Measurements from ENCODE around the gene RNASEH2C. TPM values are rescaled to one million over a fixed set of nuclear protein-coding genes. Genes with fewer than 3 reads are reported as not detected.

RNASEH2C gene
- polyA plus RNA-seq, 1 donor (not counting 4 experiments of a cell fraction or from before 2014, with no cell fraction given): 18.5 TPM

DNA sequence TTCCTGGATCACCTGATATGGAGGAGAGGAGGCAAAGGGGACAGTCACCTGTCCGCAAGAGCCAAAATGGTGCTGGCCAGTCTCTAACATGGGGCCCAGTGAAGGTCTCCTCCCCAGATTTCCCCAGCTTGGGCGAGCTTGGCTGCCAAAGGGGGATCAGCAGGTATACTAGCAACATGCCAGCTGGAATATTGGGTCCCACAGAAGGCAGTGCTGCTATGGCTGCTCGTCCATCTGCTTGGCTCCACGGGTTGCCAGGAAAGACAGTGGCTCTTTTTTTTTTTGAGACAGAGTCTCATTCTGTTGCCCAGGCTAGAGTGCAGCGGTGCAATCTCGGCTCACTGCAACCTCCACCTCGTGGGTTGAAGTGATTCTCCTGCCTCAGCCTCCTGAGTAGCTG, 21.3 kb downstream of the RNASEH2C start:
- no peak overlapping the region for H3K9ac ChIP-seq (ENCODE audit: control insufficient read depth, extremely low read depth, insufficient read depth, low read length)
- dilution Hi-C loops (cut with MboI; ENCODE audit: extremely low pct_ligation_motif_present, low sequenced_read_pairs): no loop called here
- no peak overlapping the region for H2AFZ ChIP-seq (ENCODE audit: control insufficient read depth, low read length)
- H4K20me1 ChIP-seq (ENCODE audit: control insufficient read depth, extremely low read depth, insufficient read depth, low read length): no peaks in the 10 kb centered on the region
- no peaks in the 10 kb centered on the region for H3K27me3 ChIP-seq (ENCODE audit: control insufficient read depth, extremely low read depth, insufficient read depth, low read length)
- H3K36me3 ChIP-seq (ENCODE audit: control insufficient read depth in 2 of 2, extremely low read depth in 1 of 2, insufficient read depth in 2 of 2, low read length in 2 of 2): no peaks in the 10 kb centered on the region
- no peak overlapping the region for H3K4me2 ChIP-seq (ENCODE audit: control insufficient read depth, extremely low read depth, insufficient read depth, low read depth, low read length)
- H3K9me3 ChIP-seq (ENCODE audit: control insufficient read depth, low read depth, low read length): no peaks in the 10 kb centered on the region
- no peak for FAIRE-seq
- no peaks in the 10 kb centered on the region for H3K79me2 ChIP-seq (ENCODE audit: control insufficient read depth, insufficient read depth, low read length)
- no peak for TF ChIP-seq EZH2 (IDR thresholded peaks at IDR 0.05; ENCODE audit: low read length)
- H3K4me1 ChIP-seq (ENCODE audit: control insufficient read depth, extremely low read depth, insufficient read depth, low read length): no peaks in the 10 kb centered on the region
- no peaks in the 10 kb centered on the region for H3K9me1 ChIP-seq (ENCODE audit: control insufficient read depth, extremely low read depth, insufficient read depth, low read length)
- H3K4me3 ChIP-seq (ENCODE audit: control insufficient read depth in 2 of 3, extremely low read depth in 1 of 3, insufficient read depth in 2 of 3, low read depth in 1 of 3, low read length in 3 of 3): no peak overlapping the region
- H3K27ac ChIP-seq (ENCODE audit: control insufficient read depth, insufficient read depth, low read length): no peak overlapping the region
- no peak for DNase-seq (ENCODE audit: low read depth, low spot score)

DNA sequence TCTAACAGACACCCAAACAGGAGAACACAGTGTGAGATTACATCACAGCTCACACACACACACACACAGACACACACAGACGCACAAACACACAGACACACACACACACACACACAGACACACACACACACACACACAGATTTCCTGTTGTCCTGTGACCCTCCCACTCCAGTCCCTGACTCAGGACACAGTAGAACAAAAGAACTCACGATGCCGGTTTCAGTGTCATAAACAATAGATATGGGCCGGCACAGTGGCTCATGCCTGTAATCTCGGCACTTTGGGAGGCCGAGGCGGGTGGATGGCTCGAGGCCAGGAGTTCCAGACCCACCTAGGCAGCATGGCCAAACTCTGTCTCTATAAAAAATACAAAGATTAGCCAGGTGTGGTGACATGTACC, 22.4 kb downstream of the RNASEH2C start:
- no peak overlapping the region for H3K27ac ChIP-seq (ENCODE audit: control insufficient read depth, insufficient read depth, low read length)
- no peaks in the 10 kb centered on the region for H3K9me3 ChIP-seq (ENCODE audit: control insufficient read depth, low read depth, low read length)
- no peaks in the 10 kb centered on the region for H3K9me1 ChIP-seq (ENCODE audit: control insufficient read depth, extremely low read depth, insufficient read depth, low read length)
- H3K79me2 ChIP-seq (ENCODE audit: control insufficient read depth, insufficient read depth, low read length): no peaks in the 10 kb centered on the region
- H3K27me3 ChIP-seq (ENCODE audit: control insufficient read depth, extremely low read depth, insufficient read depth, low read length): no peaks in the 10 kb centered on the region
- H3K9ac ChIP-seq (ENCODE audit: control insufficient read depth, extremely low read depth, insufficient read depth, low read length): no peak overlapping the region
- FAIRE-seq (no peak), DNase-seq (ENCODE audit: low read depth, low spot score) (no peak)
- H3K36me3 ChIP-seq (ENCODE audit: control insufficient read depth in 2 of 2, extremely low read depth in 1 of 2, insufficient read depth in 2 of 2, low read length in 2 of 2): no peaks in the 10 kb centered on the region
- H3K4me2 ChIP-seq (ENCODE audit: control insufficient read depth, extremely low read depth, insufficient read depth, low read depth, low read length): no peak overlapping the region
- dilution Hi-C loops (cut with MboI; ENCODE audit: extremely low pct_ligation_motif_present, low sequenced_read_pairs): no loop called here
- H2AFZ ChIP-seq (ENCODE audit: control insufficient read depth, low read length): no peak overlapping the region
- TF ChIP-seq, protein P1, sequence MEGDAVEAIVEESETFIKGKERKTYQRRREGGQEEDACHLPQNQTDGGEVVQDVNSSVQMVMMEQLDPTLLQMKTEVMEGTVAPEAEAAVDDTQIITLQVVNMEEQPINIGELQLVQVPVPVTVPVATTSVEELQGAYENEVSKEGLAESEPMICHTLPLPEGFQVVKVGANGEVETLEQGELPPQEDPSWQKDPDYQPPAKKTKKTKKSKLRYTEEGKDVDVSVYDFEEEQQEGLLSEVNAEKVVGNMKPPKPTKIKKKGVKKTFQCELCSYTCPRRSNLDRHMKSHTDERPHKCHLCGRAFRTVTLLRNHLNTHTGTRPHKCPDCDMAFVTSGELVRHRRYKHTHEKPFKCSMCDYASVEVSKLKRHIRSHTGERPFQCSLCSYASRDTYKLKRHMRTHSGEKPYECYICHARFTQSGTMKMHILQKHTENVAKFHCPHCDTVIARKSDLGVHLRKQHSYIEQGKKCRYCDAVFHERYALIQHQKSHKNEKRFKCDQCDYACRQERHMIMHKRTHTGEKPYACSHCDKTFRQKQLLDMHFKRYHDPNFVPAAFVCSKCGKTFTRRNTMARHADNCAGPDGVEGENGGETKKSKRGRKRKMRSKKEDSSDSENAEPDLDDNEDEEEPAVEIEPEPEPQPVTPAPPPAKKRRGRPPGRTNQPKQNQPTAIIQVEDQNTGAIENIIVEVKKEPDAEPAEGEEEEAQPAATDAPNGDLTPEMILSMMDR (optimal IDR thresholded peaks at IDR 0.05 in 1 of 3, IDR thresholded peaks at IDR 0.05 in 1 of 3, conservative IDR thresholded peaks at IDR 0.05 in 1 of 3; ENCODE audit: extremely low read depth in 1 of 3, insufficient read depth in 2 of 3, low read length in 3 of 3): no peak
- TF ChIP-seq EZH2 (IDR thresholded peaks at IDR 0.05; ENCODE audit: low read length): no peak
- no peaks in the 10 kb centered on the region for H4K20me1 ChIP-seq (ENCODE audit: control insufficient read depth, extremely low read depth, insufficient read depth, low read length)
- no peak overlapping the region for H3K4me3 ChIP-seq (ENCODE audit: control insufficient read depth in 2 of 3, extremely low read depth in 1 of 3, insufficient read depth in 2 of 3, low read depth in 1 of 3, low read length in 3 of 3)
- H3K4me1 ChIP-seq (ENCODE audit: control insufficient read depth, extremely low read depth, insufficient read depth, low read length): no peaks in the 10 kb centered on the region

Measured in keratinocyte (primary cell).